8988T (cell line): ENCODE data around the gene TANC1.

ENCODE experiments used
- DNase-seq: peaks from one replicate; pipeline ENCODE4 v3.0.0; 2011

TANC1 gene

GRCh38 chr2:159232456-159233170, 264.2 kb downstream of the TANC1 start:
- DNase-seq = no peak

- DNase-seq = no peak
Observed at GRCh38 chr2:159234868-159235267, 266.4 kb downstream of the TANC1 start.

DNA sequence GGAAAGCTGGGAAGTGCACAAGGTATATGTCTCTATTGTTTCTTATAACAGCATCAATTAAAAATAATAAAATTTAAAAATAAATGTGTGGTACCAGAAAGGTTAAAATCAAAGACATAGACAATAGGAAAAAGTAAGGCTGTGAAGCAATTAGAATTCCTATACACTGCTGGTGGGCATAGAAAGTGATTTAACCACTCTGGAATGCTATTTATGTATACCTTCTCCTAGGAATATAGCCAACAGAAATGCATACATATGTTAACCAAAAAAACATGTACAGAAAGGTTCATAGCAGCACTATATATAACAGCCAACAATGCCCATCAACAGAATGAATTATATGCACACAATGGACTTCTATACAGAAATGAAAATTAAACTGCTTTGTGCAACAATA, 275.1 kb downstream of the TANC1 start:
- no peak for DNase-seq

DNA sequence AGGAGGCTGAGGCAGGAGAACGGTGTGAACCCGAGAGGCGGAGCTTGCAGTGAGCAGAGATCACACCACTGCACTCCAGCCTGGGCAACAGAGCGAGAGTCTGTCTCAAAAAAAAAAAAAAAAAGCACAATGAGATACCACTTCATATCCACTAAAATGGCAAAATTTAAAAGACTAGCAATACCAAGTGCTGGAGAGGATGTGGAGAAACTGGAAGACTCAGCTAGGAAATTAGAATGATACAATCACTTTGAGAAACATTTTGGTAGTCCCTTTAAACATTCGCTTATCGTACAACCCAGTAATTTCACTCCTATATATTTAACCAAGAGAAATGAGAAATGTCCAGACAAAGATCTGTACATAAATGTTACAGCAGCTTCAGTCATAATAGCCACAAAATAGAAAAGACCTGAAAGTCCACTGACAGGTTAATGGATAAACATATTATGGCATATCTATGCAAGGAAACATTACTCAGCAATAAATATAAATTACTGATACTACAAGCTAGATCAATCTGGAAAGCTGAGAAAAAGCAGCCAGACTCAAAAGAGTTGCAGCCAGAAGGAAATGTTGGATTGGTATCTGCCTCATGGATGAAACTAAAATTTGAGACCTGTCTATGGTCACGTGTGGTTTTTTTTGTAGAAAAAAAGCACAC, 278.0 kb downstream of the TANC1 start:
- DNase-seq = no peak

DNA sequence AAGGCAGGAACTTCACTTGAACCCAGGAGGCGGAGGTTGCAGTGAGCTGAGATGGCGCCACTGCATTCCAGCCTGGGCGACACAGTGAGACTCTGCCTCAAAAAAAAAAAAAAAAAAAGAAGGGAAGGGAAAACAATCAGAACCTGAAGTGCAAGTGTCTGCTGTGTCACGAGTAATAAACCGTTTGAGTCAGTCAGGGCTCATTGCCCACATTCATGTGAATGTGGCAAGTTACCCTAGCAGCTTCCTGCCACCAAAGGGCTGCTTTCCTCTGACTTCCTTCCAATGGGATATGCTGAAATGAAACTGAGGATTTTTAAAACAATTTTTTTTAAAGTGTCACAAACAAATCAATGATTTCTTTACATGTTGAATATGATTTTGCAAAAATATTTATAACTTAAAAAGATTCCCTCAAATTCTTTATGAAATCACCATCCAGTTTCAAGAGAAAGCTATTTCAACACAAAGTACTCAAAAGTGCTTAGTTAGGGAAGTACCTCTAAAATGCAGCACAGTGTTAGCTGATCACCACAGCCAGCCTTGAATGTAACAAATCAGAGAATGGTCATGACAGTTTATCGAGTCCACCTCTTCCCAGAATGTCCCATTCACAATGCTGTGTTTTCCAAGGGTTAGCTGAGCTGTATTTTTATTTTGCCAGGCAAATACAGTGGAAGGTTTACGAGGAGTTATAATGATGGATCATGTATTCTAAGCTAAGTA, 281.7 kb downstream of the TANC1 start:
- DNase-seq = no peak

DNA sequence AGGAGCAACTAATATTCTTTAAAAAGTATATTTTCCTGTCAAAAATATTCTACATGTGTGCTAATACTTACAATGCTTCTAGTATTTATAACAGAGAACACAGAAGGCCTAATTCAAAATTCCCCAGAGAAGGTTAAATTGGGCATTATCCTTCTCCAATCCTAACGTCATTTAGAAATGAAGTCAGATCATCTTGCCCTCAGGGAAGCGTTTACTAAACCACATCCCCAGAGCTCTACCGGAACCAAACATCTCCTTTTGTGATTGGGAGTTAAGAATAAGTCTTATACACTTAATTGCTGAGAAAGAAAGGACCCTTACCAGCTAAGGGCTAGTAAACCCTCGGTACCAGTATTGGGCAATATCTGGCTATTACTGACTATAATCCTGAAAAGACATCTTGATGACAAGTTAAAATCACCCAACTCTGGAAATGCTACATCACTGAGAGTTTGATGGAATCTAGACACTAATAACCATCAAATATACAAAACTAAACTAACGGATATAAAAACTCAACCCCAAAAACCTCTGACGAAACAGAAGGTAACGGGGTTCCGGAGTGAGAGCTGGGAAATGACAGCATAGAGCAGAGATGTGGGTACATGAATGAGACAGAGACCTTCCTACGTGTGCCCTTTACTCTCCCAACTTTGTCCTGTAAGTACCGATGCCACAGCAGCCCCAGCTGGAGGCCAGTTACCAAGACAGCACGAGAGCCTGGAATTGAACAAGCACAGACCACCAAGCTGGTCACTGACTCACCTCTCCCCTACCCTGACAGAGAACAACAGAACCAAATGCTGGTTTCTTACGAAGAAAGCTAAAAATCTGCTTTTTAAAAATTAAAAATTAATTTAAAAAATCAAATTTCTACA, 283.1 kb downstream of the TANC1 start:
- no peak for DNase-seq

- no peak for DNase-seq
Observed at GRCh38 chr2:159252905-159253304, 284.5 kb downstream of the TANC1 start.

DNA sequence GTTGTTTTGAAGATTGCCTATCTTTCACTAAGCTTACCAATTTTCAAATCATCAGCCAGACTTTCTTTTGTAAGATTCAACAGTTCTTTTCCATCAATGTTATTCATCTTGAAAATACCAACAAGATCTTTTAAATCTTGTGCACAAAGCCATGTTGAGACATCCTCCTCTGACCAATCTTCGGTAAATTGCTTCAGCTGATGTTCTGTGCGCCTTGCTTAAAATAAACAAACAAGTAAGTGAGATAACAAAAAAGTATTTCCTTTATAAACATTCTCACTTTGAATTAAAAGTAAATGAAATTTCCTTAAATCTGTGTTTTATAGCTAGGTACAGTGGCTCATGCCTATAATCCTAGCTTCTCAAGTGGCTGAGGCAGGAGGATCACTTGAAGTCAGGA, 287.7 kb downstream of the TANC1 start:
- no peak for DNase-seq

- no peak for DNase-seq
Observed at GRCh38 chr2:159262226-159262625, 293.8 kb downstream of the TANC1 start.

GRCh38 chr2:159262904-159263303, 294.5 kb downstream of the TANC1 start:
- DNase-seq = no peak

- no peak for DNase-seq
Observed at GRCh38 chr2:159265171-159265576, 296.7 kb downstream of the TANC1 start.

- no peak for DNase-seq
Observed at GRCh38 chr2:159266554-159266953, 298.1 kb downstream of the TANC1 start.

GRCh38 chr2:159267921-159268320, 299.5 kb downstream of the TANC1 start:
- DNase-seq = no peak

GRCh38 chr2:159270744-159271379, 302.4 kb downstream of the TANC1 start:
- DNase-seq = no peak

DNA sequence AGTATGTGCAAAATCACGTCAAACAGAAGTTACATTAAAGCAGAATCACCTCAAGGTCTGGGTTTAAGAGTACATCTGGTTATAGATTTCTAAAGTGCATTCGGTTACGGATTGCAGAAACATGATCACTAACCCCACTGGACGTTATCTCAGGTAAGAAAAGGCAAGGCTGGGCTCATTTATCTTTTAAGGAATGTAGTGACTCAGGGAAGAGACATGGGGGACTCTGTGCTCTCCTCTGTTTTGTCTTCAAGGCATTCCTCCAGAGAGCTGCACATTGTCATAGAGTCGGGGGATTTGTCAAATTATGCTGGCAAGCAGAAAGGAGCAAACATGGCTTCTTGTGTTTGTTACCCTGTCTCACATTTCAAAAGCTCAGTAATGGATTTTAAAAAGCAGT, 303.7 kb downstream of the TANC1 start:
- no peak for DNase-seq

- DNase-seq = no peak
Observed at GRCh38 chr2:159275111-159275510, 306.7 kb downstream of the TANC1 start.

GRCh38 chr2:159279700-159280099, 311.3 kb downstream of the TANC1 start:
- no peak for DNase-seq

DNA sequence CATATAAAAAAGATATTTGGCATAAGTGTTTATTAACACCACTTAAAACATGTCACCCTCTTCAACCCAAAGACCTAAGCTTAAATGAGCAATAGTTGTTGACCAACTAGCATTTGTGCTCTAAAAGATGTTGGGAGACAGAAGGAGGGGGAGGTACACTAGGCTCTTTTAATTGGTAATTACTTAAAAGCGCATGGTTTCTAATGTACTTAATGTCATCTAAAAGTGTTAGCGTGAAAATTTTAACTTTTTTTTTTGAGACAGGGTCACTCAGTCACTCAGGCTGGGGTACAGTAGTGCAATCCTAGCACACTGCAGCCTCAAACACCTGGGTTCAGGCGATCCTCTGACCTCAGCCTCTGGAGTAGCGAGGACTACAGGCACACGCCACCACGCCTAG, 312.6 kb downstream of the TANC1 start:
- no peak for DNase-seq
